Gastrocnemius medialis (tissue), 4 donors: ENCODE results near the gene ANKMY1. TPM values are rescaled to one million over a fixed set of nuclear protein-coding genes. Genes with fewer than 3 reads are reported as not detected.

Experiments used
- ATAC-seq, 2 donors: fragments of 150-250 bp; one replicate each; pipeline ENCODE4 v1.9.1; 2016
- DNase-seq, 2 donors: peaks; one replicate each; pipeline ENCODE4 v3.0.0-alpha.2; 2019
- H3K27ac ChIP-seq, 4 donors: fragments of 200-600 bp; sonication (generic); 1 replicate in 1 of 4; 2 replicates in 3 of 4; pipeline ENCODE4 v1.5.1; 2016 to 2018; ENCODE audit warnings: mild to moderate bottlenecking in 2 of 4, moderate library complexity in 1 of 4
- H3K27me3 ChIP-seq, 3 donors: fragments of 200-600 bp; sonication (generic) in 2 of 3; 1 replicate in 1 of 3; 2 replicates in 2 of 3; pipeline versions ENCODE4 v1.5.1 to v1.6.0; 2016 to 2019; ENCODE audit warnings: mild to moderate bottlenecking in 1 of 3, moderate library complexity in 1 of 3
- H3K36me3 ChIP-seq, 2 donors: fragments of 200-600 bp; sonication (generic) in 1 of 2; one replicate each; pipeline ENCODE4 v1.5.1; 2017 to 2018
- H3K4me1 ChIP-seq, 2 donors: fragments of 200-600 bp; sonication (generic) in 1 of 2; one replicate each; pipeline ENCODE4 v1.5.1; 2016 to 2017; ENCODE audit warnings: mild to moderate bottlenecking in 2 of 2
- H3K4me3 ChIP-seq, 4 donors: fragments of 200-600 bp; sonication (generic) in 3 of 4; 1 replicate in 1 of 4; 2 replicates in 3 of 4; pipeline ENCODE4 v1.5.1; 2016 to 2019; ENCODE audit warnings: mild to moderate bottlenecking in 2 of 4
- H3K9me3 ChIP-seq, 3 donors: fragments of 200-600 bp; sonication (generic) in 2 of 3; 1 replicate in 1 of 3; 2 replicates in 2 of 3; pipeline ENCODE4 v1.5.1; 2016 to 2019
- CTCF ChIP-seq, 5 experiments: fragments of 450-650 bp in 3 of 5; fragments of 200-600 bp in 2 of 5; sonication (generic) in 2 of 5; IDR thresholded peaks in 4 of 5; conservative IDR thresholded peaks in 1 of 5; 1 replicate in 4 of 5; 2 replicates in 1 of 5; pipeline ENCODE4 v1.5.1; 2016 to 2019; ENCODE audit warnings: antibody characterized with exemption in 5 of 5, mild to moderate bottlenecking in 3 of 5, moderate library complexity in 3 of 5
- POLR2A ChIP-seq, 2 donors: fragments of 450-650 bp; IDR thresholded peaks; one replicate each; pipeline ENCODE4 v1.6.1; 2017; ENCODE audit warnings: antibody characterized with exemption in 2 of 2, mild to moderate bottlenecking in 2 of 2, moderate library complexity in 2 of 2
- in situ Hi-C, 4 donors: fragments of 200-750 bp; cut with MboI; loops; one replicate each; pipeline versions ENCODE4 v1.15.0 to v1.8.0; 2017; ENCODE audit warnings: low sequenced_read_pairs in 4 of 4
- intact Hi-C: fragments of 100-400 bp; cut with DNase I; formaldehyde crosslinking; loops from one replicate; pipeline ENCODE4 v1.15.1; 2023; ENCODE audit warnings: low total_unique reads
- total RNA-seq, 4 donors: library from RNA; depleted of rRNA; stranded (reverse); fragments of >200 nt; gene quantifications; one replicate each; pipeline versions ENCODE4 v1.1.0 to v1.2.3, GENCODE V29; 2016

The ANKMY1 gene
- total RNA-seq, 4 donors from 2014 or later, result 3.3 to 9.0 (median 5.6) TPM

- Histone ChIP-seq H3K4me1 (peaks cover 56 to 75% of the 10 kb centered on the region in 2 donors), H3K36me3 (no peaks in the 10 kb centered on the region), H3K27ac (peak overlapping the region; percentile 45 to 79 (median 64)), H3K27me3 (no peaks in the 10 kb centered on the region), H3K9me3 (no peaks in the 10 kb centered on the region), H3K4me3 (no peak overlapping the region)
- peak in 1 of 2 donors; percentile 9 for DNase-seq
- in situ Hi-C loops, result loop anchor here in 1 of 4 donors (25.0 kb wide), 1 partner anchor 204 kb away; no protein-coding TSS in a partner anchor
- intact Hi-C loops, result no loop called here
- no peak for ATAC-seq
- TF ChIP-seq CTCF (IDR thresholded peaks at IDR 0.05 in 4 of 5, conservative IDR thresholded peaks at IDR 0.05 in 1 of 5) (no peak), POLR2A (IDR thresholded peaks at IDR 0.05) (no peak)
Measured at GRCh38 chr2:240440704-240441320, 117.0 kb downstream of the ANKMY1 start.

- in situ Hi-C loops, result loop anchor here in 1 of 4 donors (25.0 kb wide), 1 partner anchor 203 kb away; no protein-coding TSS in a partner anchor
- peaks cover 56 to 75% of the 10 kb centered on the region in 2 donors for H3K4me1 ChIP-seq
Measured at GRCh38 chr2:240440251-240440650, 117.5 kb downstream of the ANKMY1 start.

GRCh38 chr2:240439698-240440151 is 118.1 kb downstream of the ANKMY1 start:
- peak in 1 of 2 donors; percentile 18 for DNase-seq
- peaks cover 57 to 76% of the 10 kb centered on the region in 2 donors for H3K4me1 ChIP-seq

More at GRCh38 chr2:240440251-240440650, 117.5 kb downstream of the ANKMY1 start:
- Histone ChIP-seq H3K27ac (peak overlapping the region; percentile 84 to 97 (median 93)), H3K27me3 (no peaks in the 10 kb centered on the region), H3K4me3 (no peak overlapping the region), H3K36me3 (no peaks in the 10 kb centered on the region), H3K9me3 (no peaks in the 10 kb centered on the region)
- TF ChIP-seq CTCF (IDR thresholded peaks at IDR 0.05 in 4 of 5, conservative IDR thresholded peaks at IDR 0.05 in 1 of 5) (no peak), POLR2A (IDR thresholded peaks at IDR 0.05) (no peak)
- DNase-seq (peak in 1 of 2 donors; percentile 11), ATAC-seq (no peak)
- intact Hi-C loops, result no loop called here

More at GRCh38 chr2:240439698-240440151, 118.1 kb downstream of the ANKMY1 start:
- Histone ChIP-seq H3K27ac (peak overlapping the region; percentile 84 to 97 (median 93)), H3K9me3 (no peaks in the 10 kb centered on the region), H3K4me3 (no peak overlapping the region), H3K27me3 (no peaks in the 10 kb centered on the region), H3K36me3 (no peaks in the 10 kb centered on the region)
- no peak for TF ChIP-seq POLR2A (IDR thresholded peaks at IDR 0.05)
- TF ChIP-seq CTCF (IDR thresholded peaks at IDR 0.05 in 4 of 5, conservative IDR thresholded peaks at IDR 0.05 in 1 of 5), result no peak
- in situ Hi-C loops (loop anchor here in 3 of 4 donors (5.0 to 25.0 kb wide), 3 partner anchors 202 to 212 kb away; no protein-coding TSS in a partner anchor), intact Hi-C loops (loop anchor here (5.0 to 10.0 kb wide), 4 partner anchors 52 to 305 kb away; partner anchors contain the start of gene COPS9)
- ATAC-seq, result no peak
